NCI-H2107 treated with DMSO at 0.1 percent for 48 hours (cell line): ENCODE data around the gene SPON1.

Experiments used
- DNase-seq: peaks from one replicate; lab custom pipeline; 2025; ENCODE audit not compliant: unreplicated experiment; lab: John Stamatoyannopoulos, UW

SPON1 gene

DNA sequence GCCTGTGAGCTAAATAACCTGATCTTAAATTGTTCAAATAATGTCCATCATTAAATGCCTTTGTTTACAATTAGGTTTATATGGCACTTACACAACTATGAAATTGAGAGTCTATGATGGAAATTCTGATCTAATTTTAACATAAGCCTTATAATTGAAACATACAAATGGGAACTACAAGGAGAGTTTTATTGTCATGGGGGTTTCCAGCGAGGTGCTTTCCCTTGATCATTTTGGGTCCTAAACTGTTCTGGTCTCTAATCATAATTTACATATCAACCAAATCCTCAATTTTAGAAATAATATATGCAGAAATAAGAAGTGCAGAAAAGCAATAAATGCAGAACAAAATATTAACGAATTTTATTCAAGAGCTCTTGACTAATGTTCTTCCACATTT, 351.6 kb downstream of the SPON1 start:
- no peak for DNase-seq

DNA sequence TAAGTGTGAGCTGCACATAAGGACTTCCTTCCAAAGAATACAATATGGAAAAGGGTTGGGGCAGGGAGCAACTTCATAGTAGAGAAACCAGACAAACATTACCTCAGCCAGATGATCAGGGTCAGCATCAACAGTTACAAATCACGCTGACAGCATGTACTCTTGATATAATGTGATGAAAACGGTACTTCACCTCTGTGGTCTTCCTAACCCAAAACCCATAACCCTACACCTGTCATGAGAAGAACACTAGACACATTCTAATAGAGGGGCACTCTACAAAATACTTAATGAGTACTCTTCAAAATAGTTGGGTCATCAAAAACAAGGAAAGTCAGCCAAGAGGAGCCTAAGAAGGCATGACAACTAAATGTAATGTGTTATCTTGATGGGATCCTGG, 352.6 kb downstream of the SPON1 start:
- no peak for DNase-seq
